Superior temporal gyrus (tissue), 1 donor: ENCODE data around the gene CDNF.

ENCODE experiments used
- DNase-seq: peaks from one replicate; pipeline ENCODE4 v3.0.0-alpha.2; 2016; ENCODE audit errors: extremely low spot score

Gene CDNF

GRCh38 chr10:14798636-14799035, 39.2 kb downstream of the CDNF start:
- DNase-seq, result no peak

GRCh38 chr10:14787938-14788337, 49.9 kb downstream of the CDNF start:
- DNase-seq, result no peak

- no peak for DNase-seq
Observed at GRCh38 chr10:14784459-14785055, 53.3 kb downstream of the CDNF start.

- DNase-seq, result no peak
Observed at GRCh38 chr10:14782691-14783363, 55.0 kb downstream of the CDNF start.

GRCh38 chr10:14781763-14782162, 56.1 kb downstream of the CDNF start:
- no peak for DNase-seq

- no peak for DNase-seq
Observed at GRCh38 chr10:14779001-14779651, 58.7 kb downstream of the CDNF start.

- no peak for DNase-seq
Observed at GRCh38 chr10:14776546-14776945, 61.3 kb downstream of the CDNF start.

- no peak for DNase-seq
Observed at GRCh38 chr10:14775656-14776055, 62.2 kb downstream of the CDNF start.

- no peak for DNase-seq
Observed at GRCh38 chr10:14774797-14775196, 63.0 kb downstream of the CDNF start, which contains the start of gene FAM107B. TSS of gene FAM107B (minus strand) at chr10:14774897. CDS start at chr10:14774663, 234 bp downstream.

- no peak for DNase-seq
Observed at GRCh38 chr10:14774214-14774580, 63.6 kb downstream of the CDNF start.

- DNase-seq, result no peak
Observed at GRCh38 chr10:14773551-14774213, 64.2 kb downstream of the CDNF start.

GRCh38 chr10:14772399-14772798, 65.4 kb downstream of the CDNF start:
- no peak for DNase-seq

GRCh38 chr10:14770927-14771326, 66.9 kb downstream of the CDNF start:
- no peak for DNase-seq
